GM18858 (cell line): ENCODE data around the gene ICE1.
"Not testable (repeated sequence)": the region's sequence is repeated elsewhere in the genome, so short reads cannot be mapped to it uniquely, and the experiment has no call there.

Experiments used
- ATAC-seq: cut with Tn5 transposase; IDR thresholded peaks from one replicate; pipeline ENCODE4 v1.9.1; 2021; ENCODE audit not compliant: unreplicated experiment

Gene ICE1

GRCh38 chr5:5421961-5422818 lies at the start of gene ICE1:
ICE1 (plus strand) TSS chr5:5422677; CDS start chr5:5422916, 239 bp downstream.
- peak; percentile 75 for ATAC-seq

- ATAC-seq = no peak
Measured at GRCh38 chr5:5372930-5373329, 49.5 kb upstream of the ICE1 start.

- ATAC-seq = no peak
Measured at GRCh38 chr5:5373351-5373989, 49.0 kb upstream of the ICE1 start.

- ATAC-seq = no peak
Measured at GRCh38 chr5:5374009-5374715, 48.3 kb upstream of the ICE1 start.

GRCh38 chr5:5377780-5378179 lies 44.7 kb upstream of the ICE1 start:
- ATAC-seq = no peak

GRCh38 chr5:5378531-5378930 lies 43.9 kb upstream of the ICE1 start:
- no peak for ATAC-seq

GRCh38 chr5:5380298-5380697 lies 42.2 kb upstream of the ICE1 start:
- no peak for ATAC-seq

- ATAC-seq = no peak
Measured at GRCh38 chr5:5381310-5381913, 41.1 kb upstream of the ICE1 start.

- ATAC-seq = no peak
Measured at GRCh38 chr5:5383461-5383860, 39.0 kb upstream of the ICE1 start.

- ATAC-seq = no peak
Measured at GRCh38 chr5:5384660-5385330, 37.7 kb upstream of the ICE1 start.

- ATAC-seq = no peak
Measured at GRCh38 chr5:5385331-5385662, 37.2 kb upstream of the ICE1 start.

- ATAC-seq = no peak
Measured at GRCh38 chr5:5386329-5386728, 36.1 kb upstream of the ICE1 start.

GRCh38 chr5:5387192-5387591 lies 35.3 kb upstream of the ICE1 start:
- no peak for ATAC-seq

- no peak for ATAC-seq
Measured at GRCh38 chr5:5387777-5388176, 34.7 kb upstream of the ICE1 start.

GRCh38 chr5:5390121-5390869 lies 32.2 kb upstream of the ICE1 start:
- ATAC-seq = not testable (repeated sequence)

GRCh38 chr5:5392504-5392903 lies 30.0 kb upstream of the ICE1 start:
- not testable (repeated sequence) for ATAC-seq

GRCh38 chr5:5394384-5394986 lies 28.0 kb upstream of the ICE1 start:
- not testable (repeated sequence) for ATAC-seq

- ATAC-seq = not testable (repeated sequence)
Measured at GRCh38 chr5:5395093-5395492, 27.4 kb upstream of the ICE1 start.

- ATAC-seq = no peak
Measured at GRCh38 chr5:5398071-5398470, 24.4 kb upstream of the ICE1 start.

- ATAC-seq = no peak
Measured at GRCh38 chr5:5401095-5401494, 21.4 kb upstream of the ICE1 start.
